RKO (cell line): ENCODE measurements around the gene INPPL1.
"Not testable (repeated sequence)": the region's sequence is repeated elsewhere in the genome, so short reads cannot be mapped to it uniquely, and the experiment has no call there.

ENCODE experiments used
- DNase-seq: peaks from one replicate; pipeline ENCODE4 v3.0.0-alpha.2; 2016; ENCODE audit warnings: low spot score

The INPPL1 gene, protein sequence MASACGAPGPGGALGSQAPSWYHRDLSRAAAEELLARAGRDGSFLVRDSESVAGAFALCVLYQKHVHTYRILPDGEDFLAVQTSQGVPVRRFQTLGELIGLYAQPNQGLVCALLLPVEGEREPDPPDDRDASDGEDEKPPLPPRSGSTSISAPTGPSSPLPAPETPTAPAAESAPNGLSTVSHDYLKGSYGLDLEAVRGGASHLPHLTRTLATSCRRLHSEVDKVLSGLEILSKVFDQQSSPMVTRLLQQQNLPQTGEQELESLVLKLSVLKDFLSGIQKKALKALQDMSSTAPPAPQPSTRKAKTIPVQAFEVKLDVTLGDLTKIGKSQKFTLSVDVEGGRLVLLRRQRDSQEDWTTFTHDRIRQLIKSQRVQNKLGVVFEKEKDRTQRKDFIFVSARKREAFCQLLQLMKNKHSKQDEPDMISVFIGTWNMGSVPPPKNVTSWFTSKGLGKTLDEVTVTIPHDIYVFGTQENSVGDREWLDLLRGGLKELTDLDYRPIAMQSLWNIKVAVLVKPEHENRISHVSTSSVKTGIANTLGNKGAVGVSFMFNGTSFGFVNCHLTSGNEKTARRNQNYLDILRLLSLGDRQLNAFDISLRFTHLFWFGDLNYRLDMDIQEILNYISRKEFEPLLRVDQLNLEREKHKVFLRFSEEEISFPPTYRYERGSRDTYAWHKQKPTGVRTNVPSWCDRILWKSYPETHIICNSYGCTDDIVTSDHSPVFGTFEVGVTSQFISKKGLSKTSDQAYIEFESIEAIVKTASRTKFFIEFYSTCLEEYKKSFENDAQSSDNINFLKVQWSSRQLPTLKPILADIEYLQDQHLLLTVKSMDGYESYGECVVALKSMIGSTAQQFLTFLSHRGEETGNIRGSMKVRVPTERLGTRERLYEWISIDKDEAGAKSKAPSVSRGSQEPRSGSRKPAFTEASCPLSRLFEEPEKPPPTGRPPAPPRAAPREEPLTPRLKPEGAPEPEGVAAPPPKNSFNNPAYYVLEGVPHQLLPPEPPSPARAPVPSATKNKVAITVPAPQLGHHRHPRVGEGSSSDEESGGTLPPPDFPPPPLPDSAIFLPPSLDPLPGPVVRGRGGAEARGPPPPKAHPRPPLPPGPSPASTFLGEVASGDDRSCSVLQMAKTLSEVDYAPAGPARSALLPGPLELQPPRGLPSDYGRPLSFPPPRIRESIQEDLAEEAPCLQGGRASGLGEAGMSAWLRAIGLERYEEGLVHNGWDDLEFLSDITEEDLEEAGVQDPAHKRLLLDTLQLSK

GRCh38 chr11:72224564-72225410 is at the start of gene INPPL1:
Gene INPPL1 (plus strand): TSS chr11:72224767. CDS start chr11:72224985, 218 bp downstream.
- DNase-seq = peak; percentile 43

DNA sequence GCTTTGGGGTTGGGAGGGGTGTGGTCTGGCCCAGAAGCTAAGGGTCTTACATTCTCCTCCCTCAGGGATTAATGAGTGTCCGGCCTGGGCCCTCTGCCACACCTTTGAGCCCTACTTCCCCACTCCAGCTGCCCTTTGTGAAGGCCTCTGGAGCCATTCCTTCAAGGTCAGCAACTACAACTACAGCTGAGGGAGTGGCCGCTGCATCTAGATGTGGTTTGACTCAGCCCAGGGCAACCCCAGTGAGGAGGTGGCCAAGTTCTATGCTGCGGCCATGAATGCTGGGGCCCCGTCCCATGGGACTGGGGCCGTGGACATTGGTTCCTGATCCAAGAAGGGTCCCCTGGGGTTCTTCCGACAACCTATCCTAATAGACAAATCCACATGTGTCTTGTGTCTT is 46.9 kb upstream of the INPPL1 start:
- no peak for DNase-seq

DNA sequence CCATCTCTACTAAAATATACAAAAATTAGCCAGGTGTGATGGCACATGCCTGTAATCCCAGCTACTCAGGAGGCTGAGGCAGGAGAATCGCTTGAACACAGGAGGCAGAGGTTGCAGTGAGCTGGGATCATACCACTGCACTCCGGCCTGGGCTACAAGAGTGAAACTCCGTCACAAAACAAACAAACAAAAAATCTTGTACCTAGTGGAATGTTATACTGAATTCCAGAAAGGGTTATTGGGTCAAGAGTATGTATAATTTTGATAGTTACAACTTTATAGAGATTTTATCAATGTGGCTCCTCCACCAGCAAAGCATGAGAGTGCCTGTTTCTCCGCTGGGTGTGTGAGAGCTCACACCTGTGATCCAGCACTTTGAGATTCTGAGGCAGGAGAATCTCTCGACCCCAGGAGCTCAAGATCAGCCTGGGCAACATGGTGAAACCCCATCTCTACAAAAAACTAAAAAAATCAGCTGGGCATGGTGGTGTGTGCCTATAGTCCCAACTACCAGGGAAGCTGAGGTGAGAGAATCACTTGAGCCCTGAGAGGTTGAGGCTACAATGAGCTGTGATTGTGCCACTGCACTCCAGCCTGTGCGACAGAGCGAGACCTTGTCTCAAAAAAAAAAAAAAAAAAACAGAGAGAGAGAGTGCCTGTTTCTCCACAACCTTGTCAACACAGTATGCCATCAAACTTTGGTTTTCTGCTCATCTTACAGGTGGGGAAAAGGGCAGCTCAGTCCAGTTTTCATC is 45.3 kb upstream of the INPPL1 start:
- no peak for DNase-seq

DNA sequence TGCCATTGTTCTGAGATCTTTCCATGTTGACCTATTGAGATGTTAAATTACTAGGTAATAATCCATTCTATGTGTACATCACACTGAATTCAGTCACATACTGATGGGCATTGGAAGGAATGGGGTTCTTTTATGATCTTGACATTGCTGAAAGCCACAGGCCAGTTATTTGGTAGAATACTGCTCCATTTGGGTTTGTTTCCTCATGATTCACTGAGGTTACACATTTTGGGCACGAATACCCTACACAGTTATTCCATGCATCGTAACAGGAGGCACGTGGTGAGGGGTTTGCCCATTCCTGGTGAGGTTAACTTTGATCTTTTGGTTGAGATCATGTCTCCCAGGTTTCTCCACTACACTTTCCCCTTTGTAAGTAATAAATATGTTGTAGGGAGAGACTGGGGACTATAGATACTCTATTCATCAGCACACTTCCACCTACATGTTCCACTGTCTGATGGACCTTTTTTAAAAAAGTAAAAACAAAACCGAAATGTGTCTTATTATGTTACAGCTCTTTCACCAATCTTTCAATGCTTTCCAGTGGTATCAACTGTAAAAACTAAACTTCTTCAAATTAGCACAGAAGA is 44.7 kb upstream of the INPPL1 start:
- DNase-seq = no peak

DNA sequence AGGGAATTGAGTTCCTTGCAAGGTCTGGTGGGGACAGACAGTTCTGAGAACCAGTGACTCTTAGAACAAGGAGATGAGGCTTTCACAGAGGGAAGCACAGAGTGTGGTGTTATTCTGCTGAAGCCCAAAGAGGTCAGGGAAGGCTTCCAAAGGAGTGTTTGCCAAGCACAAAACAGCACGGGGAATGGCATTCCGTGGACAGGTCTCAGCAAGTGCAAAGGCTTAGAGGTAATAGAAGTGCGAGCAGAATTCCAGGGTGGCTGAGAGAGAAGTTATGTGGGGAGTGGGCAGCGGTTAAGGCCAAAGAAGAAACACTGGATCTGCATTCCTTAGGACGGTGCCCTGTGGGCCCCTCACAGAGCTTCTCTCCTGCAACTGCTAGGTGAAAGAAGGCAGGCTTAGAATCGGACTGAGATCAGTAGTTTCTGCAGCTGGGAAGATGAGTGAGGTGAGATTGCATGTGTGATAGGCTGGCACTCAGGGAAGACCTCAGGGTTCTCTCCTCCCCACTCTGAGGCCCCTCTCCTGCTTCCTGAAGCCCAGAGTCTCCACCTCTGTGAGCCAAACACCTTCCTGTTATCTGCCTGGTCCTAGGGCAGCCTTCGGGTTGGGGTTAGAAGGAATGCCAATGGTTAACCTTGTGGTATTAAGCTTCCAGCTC is 43.5 kb upstream of the INPPL1 start:
- not testable (repeated sequence) for DNase-seq

GRCh38 chr11:72181553-72181958 is 43.0 kb upstream of the INPPL1 start:
- not testable (repeated sequence) for DNase-seq

- DNase-seq = no peak
These were observed 36.3 kb upstream of the INPPL1 start for GRCh38 chr11:72188267-72188666.

- no peak for DNase-seq
These were observed 34.9 kb upstream of the INPPL1 start for GRCh38 chr11:72189455-72190250.

GRCh38 chr11:72190631-72191071 is 33.9 kb upstream of the INPPL1 start:
- DNase-seq = no peak

DNA sequence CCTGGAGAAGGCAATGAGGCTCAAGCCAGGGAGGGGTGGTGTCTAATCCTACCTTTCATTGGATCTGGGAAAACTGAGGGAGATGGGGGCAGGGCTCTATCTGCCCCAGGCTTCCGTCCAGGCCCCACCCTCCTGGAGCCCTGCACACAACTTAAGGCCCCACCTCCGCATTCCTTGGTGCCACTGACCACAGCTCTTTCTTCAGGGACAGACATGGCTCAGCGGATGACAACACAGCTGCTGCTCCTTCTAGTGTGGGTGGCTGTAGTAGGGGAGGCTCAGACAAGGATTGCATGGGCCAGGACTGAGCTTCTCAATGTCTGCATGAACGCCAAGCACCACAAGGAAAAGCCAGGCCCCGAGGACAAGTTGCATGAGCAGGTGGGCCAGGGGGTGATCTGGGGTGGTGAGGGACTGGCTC is 32.6 kb upstream of the INPPL1 start, which contains the start of gene FOLR1:
Gene FOLR1 (plus strand): TSS at position 180 of the 421 bp plus-strand sequence. CDS start 34 bp downstream, at position 214.
- no peak for DNase-seq

DNA sequence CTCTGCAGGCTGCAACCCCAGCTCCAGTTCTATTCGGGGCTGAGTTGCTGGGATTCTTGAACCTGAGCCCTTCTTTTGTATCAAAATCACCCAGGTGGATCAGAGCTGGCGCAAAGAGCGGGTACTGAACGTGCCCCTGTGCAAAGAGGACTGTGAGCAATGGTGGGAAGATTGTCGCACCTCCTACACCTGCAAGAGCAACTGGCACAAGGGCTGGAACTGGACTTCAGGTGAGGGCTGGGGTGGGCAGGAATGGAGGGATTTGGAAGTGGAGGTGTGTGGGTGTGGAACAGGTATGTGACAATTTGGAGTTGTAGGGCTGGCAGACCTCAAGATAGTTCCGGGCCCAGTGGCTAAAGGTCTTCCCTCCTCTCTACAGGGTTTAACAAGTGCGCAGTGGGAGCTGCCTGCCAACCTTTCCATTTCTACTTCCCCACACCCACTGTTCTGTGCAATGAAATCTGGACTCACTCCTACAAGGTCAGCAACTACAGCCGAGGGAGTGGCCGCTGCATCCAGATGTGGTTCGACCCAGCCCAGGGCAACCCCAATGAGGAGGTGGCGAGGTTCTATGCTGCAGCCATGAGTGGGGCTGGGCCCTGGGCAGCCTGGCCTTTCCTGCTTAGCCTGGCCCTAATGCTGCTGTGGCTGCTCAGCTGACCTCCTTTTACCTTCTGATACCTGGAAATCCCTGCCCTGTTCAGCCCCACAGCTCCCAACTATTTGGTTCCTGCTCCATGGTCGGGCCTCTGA is 28.9 kb upstream of the INPPL1 start:
- no peak for DNase-seq

DNA sequence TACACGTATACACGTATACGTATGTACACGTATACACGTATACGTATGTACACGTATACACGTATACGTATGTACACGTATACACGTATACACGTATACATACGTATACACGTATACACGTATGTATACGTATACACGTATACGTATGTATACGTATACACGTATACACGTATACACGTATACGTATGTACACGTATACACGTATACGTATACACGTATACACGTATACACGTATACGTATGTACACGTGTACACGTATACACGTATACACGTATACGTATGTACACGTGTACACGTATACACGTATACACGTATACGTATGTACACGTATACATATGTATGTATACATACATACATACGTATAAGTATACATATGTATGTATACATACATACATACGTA is 23.1 kb upstream of the INPPL1 start:
- not testable (repeated sequence) for DNase-seq

GRCh38 chr11:72202571-72202970 is 22.0 kb upstream of the INPPL1 start:
- DNase-seq = no peak

DNA sequence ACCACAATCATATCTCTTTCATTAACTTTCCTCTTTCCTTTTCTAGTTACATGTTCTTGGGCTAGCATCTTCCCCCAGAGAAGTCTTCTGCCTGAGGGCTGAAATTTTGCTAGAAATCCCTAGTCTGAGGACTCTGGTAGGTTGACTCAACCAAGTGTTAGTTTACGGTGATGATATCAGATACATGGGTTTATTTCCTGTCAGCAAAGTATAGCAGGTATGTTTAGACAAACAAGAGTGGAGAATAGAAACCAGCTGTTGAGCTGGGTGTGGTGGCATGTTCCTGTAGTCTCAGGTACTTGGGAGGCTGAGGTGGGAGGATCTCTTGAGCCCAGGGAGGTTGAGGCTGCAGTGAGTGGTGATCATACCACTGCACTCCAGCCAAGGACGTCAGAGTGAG is 21.4 kb upstream of the INPPL1 start:
- DNase-seq = no peak

- DNase-seq = no peak
These were observed 19.7 kb upstream of the INPPL1 start for GRCh38 chr11:72204886-72205285.

DNA sequence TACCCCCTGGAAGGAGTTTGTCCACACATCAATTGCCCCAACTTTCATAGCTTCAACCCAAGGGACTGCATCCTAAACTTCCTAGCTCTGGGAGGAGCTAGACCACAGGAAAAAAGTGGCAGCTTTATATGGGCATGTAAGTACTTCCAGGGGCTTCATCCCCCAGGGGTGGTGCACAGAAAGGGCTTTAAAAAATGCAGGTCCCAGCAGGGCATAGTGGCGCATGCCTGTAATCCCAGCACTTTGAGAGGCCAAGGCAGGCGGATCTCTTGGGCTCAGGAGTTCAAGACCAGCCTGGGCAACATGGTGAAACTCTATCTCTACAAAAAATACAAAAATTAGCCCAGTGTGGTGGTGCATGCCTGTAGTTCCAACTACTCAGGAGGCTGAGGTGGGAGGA is 17.8 kb upstream of the INPPL1 start:
- not testable (repeated sequence) for DNase-seq

DNA sequence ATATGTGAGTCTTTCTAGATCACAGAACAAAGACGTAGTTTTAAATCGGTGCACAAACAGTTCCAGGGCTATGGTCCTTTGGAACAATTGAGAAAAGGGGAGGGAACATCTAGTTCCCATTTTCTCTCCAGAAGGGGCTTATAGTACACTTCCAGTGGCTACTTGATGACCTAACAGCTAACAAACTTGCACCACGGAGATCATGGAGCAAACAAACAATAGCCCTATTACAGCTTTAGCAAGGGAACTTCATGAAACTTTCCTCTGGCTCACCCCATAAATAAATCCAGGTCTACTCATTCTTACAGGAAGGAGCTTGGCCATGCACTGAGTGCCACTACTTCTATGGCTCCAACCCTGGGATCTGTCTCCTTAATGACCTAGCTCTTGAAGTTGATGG is 16.3 kb upstream of the INPPL1 start:
- DNase-seq = no peak

DNA sequence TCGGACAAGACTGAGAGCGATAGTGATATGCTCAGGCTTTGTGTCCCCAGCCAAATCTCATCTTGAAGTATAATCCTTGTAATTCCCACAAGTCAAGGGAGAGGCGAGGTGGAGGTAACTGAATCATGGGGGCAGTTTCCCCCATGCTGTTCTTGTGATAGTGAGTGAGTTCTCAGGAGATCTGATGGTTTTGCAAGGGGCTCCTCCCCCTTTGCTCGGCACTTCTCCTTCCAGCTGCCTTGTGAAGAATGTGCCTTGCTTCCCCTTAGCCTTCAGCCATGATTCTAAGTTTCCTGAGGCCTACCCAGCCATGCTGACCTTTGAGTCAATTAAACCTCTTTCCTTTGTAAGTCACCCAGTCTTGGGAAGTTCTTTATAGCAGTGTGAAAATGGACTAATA is 15.5 kb upstream of the INPPL1 start:
- no peak for DNase-seq
